Right cardiac atrium (tissue), 5 donors: ENCODE measurements around the gene WFDC13. TPM values are rescaled to one million over a fixed set of nuclear protein-coding genes. Genes with fewer than 3 reads are reported as not detected.

Source experiments
- microRNA-seq, 2 donors: library from miRNA; unstranded; fragments of <30 nt; microRNA quantifications; one replicate each; pipeline ENCODE4 v1.2.0, GENCODE V29; 2020 to 2021
- polyA plus RNA-seq: library from polyadenylated mRNA; stranded (reverse); fragments of 200-250 nt; gene quantifications from one replicate; pipeline ENCODE4 v1.2.3, GENCODE V29; 2013
- total RNA-seq, 4 donors: library from RNA; stranded (reverse); fragmentation: NEBNext Ultra II Directional; extraction: Animal tissue kit (Norgen Biotek cat#: 25700); gene quantifications; one replicate each; pipeline ENCODE4 v1.2.1, GENCODE V29; 2021
- donor health status: healthy with polysubstance abuse.
- donor health status: DM: no; HTN: yes; CAD: no.
- donor health status: DM: no; HTN: no; CAD: no.
- donor health status: DM: no; HTN: yes; CAD: no; lungs with severe emphysema.
- donor health status: DM: yes; HTN: yes; CAD: no.

The WFDC13 gene
- total and polyA plus RNA-seq, 5 donors: not detected

Small RNAs within 50 kb of the gene (microRNA-seq; reads per million reads assigned to microRNA genes)
- 1.6 to 3.4 reads per million in 2 donors for gene MIR3617

Other genes starting within 250 kb of the WFDC13 start
- gene WFDC2, start 232.3 kb upstream of the WFDC13 start, total RNA-seq: 1 to 10 TPM; 1.1 to 2.7 (median 1.9) TPM
- gene WFDC2, start 232.3 kb upstream of the WFDC13 start, polyA plus RNA-seq: 2.6 TPM
- not detected for gene SPINT3, start 186.4 kb upstream of the WFDC13 start, total RNA-seq
- gene SPINT3, start 186.4 kb upstream of the WFDC13 start, polyA plus RNA-seq: not detected
- gene WFDC6, start 162.6 kb upstream of the WFDC13 start, total RNA-seq: not detected
- not detected for gene WFDC6, start 162.6 kb upstream of the WFDC13 start, polyA plus RNA-seq
- under 1 TPM in 1 of 4 donors, not detected in 3; 0.09 TPM for gene EPPIN, start 154.6 kb upstream of the WFDC13 start, total RNA-seq
- not detected for gene EPPIN, start 154.6 kb upstream of the WFDC13 start, polyA plus RNA-seq
- not detected for gene WFDC8, start 122.8 kb upstream of the WFDC13 start, total RNA-seq
- gene WFDC8, start 122.8 kb upstream of the WFDC13 start, polyA plus RNA-seq: not detected
- not detected for gene WFDC10A, start 72.3 kb upstream of the WFDC13 start, total RNA-seq
- not detected for gene WFDC10A, start 72.3 kb upstream of the WFDC13 start, polyA plus RNA-seq
- gene WFDC9, start 70.8 kb upstream of the WFDC13 start, total RNA-seq: not detected
- not detected for gene WFDC9, start 70.8 kb upstream of the WFDC13 start, polyA plus RNA-seq
- gene WFDC11, start 31.8 kb upstream of the WFDC13 start, total RNA-seq: not detected
- not detected for gene WFDC11, start 31.8 kb upstream of the WFDC13 start, polyA plus RNA-seq
- not detected for gene WFDC10B, start 3.0 kb downstream of the WFDC13 start, total RNA-seq
- not detected for gene WFDC10B, start 3.0 kb downstream of the WFDC13 start, polyA plus RNA-seq
- gene SPINT4, start 20.3 kb downstream of the WFDC13 start, total RNA-seq: not detected
- not detected for gene SPINT4, start 20.3 kb downstream of the WFDC13 start, polyA plus RNA-seq
- gene WFDC3, start 89.8 kb downstream of the WFDC13 start, total RNA-seq: 1 to 10 TPM in 1 of 4 donors, under 1 TPM in 1, not detected in 2; 0.57 to 1.4 TPM
- 1.2 TPM for gene WFDC3, start 89.8 kb downstream of the WFDC13 start, polyA plus RNA-seq
- gene DNTTIP1, start 89.9 kb downstream of the WFDC13 start, total RNA-seq: 10 to 100 TPM; 15.3 to 20.4 (median 17.5) TPM
- gene DNTTIP1, start 89.9 kb downstream of the WFDC13 start, polyA plus RNA-seq: 23.6 TPM
- 1 to 10 TPM in 2 of 4 donors, under 1 TPM in 1, not detected in 1; 0.85 to 2.1 (median 1.7) TPM for gene UBE2C, start 110.6 kb downstream of the WFDC13 start, total RNA-seq
- 0.25 TPM for gene UBE2C, start 110.6 kb downstream of the WFDC13 start, polyA plus RNA-seq
- under 1 TPM in 1 of 4 donors, not detected in 3; 0.46 TPM for gene TNNC2, start 125.3 kb downstream of the WFDC13 start, total RNA-seq
- 0.77 TPM for gene TNNC2, start 125.3 kb downstream of the WFDC13 start, polyA plus RNA-seq
- gene SNX21, start 131.8 kb downstream of the WFDC13 start, total RNA-seq: 10 to 100 TPM; 25.8 to 30.7 (median 28.7) TPM
- gene SNX21, start 131.8 kb downstream of the WFDC13 start, polyA plus RNA-seq: 23.5 TPM
- gene ACOT8, start 155.4 kb downstream of the WFDC13 start, total RNA-seq: 10 to 100 TPM; 21.1 to 31.5 (median 30.2) TPM
- 47.9 TPM for gene ACOT8, start 155.4 kb downstream of the WFDC13 start, polyA plus RNA-seq
- 1 to 10 TPM; 1.7 to 3.3 (median 2.4) TPM for gene ZSWIM3, start 155.6 kb downstream of the WFDC13 start, total RNA-seq
- 2.1 TPM for gene ZSWIM3, start 155.6 kb downstream of the WFDC13 start, polyA plus RNA-seq
- gene ZSWIM1, start 179.2 kb downstream of the WFDC13 start, total RNA-seq: 10 to 100 TPM; 10.5 to 13.5 (median 11.2) TPM
- gene ZSWIM1, start 179.2 kb downstream of the WFDC13 start, polyA plus RNA-seq: 5.5 TPM
- 1 to 10 TPM; 1.8 to 2.6 (median 2.2) TPM for gene SPATA25, start 185.6 kb downstream of the WFDC13 start, total RNA-seq
- 1.7 TPM for gene SPATA25, start 185.6 kb downstream of the WFDC13 start, polyA plus RNA-seq
- gene NEURL2, start 189.2 kb downstream of the WFDC13 start, total RNA-seq: 1 to 10 TPM; 7.5 to 9.8 (median 7.9) TPM
- gene NEURL2, start 189.2 kb downstream of the WFDC13 start, polyA plus RNA-seq: 7.0 TPM
- 100 to 1,000 TPM; 102 to 134 (median 112) TPM for gene CTSA, start 189.3 kb downstream of the WFDC13 start, total RNA-seq
- 126 TPM for gene CTSA, start 189.3 kb downstream of the WFDC13 start, polyA plus RNA-seq
- 100 to 1,000 TPM in 2 of 4 donors, 10 to 100 TPM in 2; 63.7 to 117 (median 90.4) TPM for gene PLTP, start 210.1 kb downstream of the WFDC13 start, total RNA-seq
- 34.3 TPM for gene PLTP, start 210.1 kb downstream of the WFDC13 start, polyA plus RNA-seq
- gene PCIF1, start 232.6 kb downstream of the WFDC13 start, total RNA-seq: 10 to 100 TPM; 28.0 to 31.8 (median 29.6) TPM
- gene PCIF1, start 232.6 kb downstream of the WFDC13 start, polyA plus RNA-seq: 22.2 TPM